HCT116 (cell line): ENCODE results near the gene ALOX12B.

Source experiments
- POLR2A ChIP-seq: IDR thresholded peaks from 2 replicates; pipeline ENCODE4 v1.7.0; 2011; ENCODE audit warnings: borderline replicate concordance; ENCODE audit not compliant: insufficient read depth, insufficient read length; ENCODE audit errors: extremely low read depth
- TF ChIP-seq, protein P1 (sequence below): IDR thresholded peaks from 2 replicates; pipeline ENCODE4 v1.6.1; 2012; ENCODE audit warnings: low read depth

DNA sequence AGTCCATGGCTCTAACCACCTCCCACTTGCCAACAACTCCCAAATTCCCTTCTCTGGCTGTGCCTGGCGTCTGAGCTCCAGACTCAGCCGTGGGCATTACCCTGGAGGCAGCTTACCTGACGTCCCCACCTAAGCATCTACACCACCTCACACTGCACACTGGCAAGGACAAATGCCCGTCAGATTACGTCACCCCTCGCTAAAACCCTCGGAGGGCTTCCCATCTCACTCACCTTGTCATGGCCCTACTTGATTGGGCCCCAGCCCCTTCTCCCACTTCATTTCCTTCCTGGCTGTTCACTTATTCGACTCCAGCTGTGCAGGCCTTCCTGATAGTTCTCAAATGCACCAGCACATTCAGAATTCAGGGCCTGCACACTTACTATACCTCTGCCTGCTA lies 17.4 kb upstream of the ALOX12B start:
- no peak for TF ChIP-seq POLR2A
- TF ChIP-seq, protein P1, sequence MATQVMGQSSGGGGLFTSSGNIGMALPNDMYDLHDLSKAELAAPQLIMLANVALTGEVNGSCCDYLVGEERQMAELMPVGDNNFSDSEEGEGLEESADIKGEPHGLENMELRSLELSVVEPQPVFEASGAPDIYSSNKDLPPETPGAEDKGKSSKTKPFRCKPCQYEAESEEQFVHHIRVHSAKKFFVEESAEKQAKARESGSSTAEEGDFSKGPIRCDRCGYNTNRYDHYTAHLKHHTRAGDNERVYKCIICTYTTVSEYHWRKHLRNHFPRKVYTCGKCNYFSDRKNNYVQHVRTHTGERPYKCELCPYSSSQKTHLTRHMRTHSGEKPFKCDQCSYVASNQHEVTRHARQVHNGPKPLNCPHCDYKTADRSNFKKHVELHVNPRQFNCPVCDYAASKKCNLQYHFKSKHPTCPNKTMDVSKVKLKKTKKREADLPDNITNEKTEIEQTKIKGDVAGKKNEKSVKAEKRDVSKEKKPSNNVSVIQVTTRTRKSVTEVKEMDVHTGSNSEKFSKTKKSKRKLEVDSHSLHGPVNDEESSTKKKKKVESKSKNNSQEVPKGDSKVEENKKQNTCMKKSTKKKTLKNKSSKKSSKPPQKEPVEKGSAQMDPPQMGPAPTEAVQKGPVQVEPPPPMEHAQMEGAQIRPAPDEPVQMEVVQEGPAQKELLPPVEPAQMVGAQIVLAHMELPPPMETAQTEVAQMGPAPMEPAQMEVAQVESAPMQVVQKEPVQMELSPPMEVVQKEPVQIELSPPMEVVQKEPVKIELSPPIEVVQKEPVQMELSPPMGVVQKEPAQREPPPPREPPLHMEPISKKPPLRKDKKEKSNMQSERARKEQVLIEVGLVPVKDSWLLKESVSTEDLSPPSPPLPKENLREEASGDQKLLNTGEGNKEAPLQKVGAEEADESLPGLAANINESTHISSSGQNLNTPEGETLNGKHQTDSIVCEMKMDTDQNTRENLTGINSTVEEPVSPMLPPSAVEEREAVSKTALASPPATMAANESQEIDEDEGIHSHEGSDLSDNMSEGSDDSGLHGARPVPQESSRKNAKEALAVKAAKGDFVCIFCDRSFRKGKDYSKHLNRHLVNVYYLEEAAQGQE, result no peak
